Measurements from ENCODE around the gene DCD.

DNA sequence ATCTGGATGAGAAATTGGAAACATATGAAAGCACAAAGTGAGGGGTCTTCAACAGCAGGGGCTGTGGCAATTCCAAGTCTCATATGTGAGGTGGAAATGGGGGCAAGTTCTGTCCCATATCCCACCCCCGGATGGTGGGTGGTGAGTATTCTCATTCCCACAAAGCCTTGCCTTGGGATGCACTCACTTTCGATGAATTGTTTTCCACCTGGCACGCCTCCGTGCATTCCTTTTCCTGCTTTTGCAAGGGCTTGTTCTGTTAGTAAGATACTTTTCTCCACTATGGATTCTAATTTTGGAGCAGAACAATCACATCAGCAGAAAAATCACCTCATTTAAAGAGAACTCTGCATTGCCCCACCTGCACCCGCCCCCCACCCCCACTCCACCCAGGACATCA lies 16.6 kb downstream of the DCD start:
- TF ChIP-seq, protein P1, sequence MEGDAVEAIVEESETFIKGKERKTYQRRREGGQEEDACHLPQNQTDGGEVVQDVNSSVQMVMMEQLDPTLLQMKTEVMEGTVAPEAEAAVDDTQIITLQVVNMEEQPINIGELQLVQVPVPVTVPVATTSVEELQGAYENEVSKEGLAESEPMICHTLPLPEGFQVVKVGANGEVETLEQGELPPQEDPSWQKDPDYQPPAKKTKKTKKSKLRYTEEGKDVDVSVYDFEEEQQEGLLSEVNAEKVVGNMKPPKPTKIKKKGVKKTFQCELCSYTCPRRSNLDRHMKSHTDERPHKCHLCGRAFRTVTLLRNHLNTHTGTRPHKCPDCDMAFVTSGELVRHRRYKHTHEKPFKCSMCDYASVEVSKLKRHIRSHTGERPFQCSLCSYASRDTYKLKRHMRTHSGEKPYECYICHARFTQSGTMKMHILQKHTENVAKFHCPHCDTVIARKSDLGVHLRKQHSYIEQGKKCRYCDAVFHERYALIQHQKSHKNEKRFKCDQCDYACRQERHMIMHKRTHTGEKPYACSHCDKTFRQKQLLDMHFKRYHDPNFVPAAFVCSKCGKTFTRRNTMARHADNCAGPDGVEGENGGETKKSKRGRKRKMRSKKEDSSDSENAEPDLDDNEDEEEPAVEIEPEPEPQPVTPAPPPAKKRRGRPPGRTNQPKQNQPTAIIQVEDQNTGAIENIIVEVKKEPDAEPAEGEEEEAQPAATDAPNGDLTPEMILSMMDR (IDR thresholded peaks at IDR 0.05), result no peak
- TF ChIP-seq POLR2A (IDR thresholded peaks at IDR 0.05), result no peak

Data from gastroesophageal sphincter (tissue), 3 donors.